Epidermal melanocyte (primary cell): ENCODE measurements around the gene PAK1.
"Not testable (repeated sequence)": the region's sequence is repeated elsewhere in the genome, so short reads cannot be mapped to it uniquely, and the experiment has no call there.

Experiments
- DNase-seq: peaks from one replicate; pipeline ENCODE4 v3.0.0; 2011; ENCODE audit warnings: low spot score; ENCODE audit not compliant: insufficient read length

The PAK1 gene

DNA sequence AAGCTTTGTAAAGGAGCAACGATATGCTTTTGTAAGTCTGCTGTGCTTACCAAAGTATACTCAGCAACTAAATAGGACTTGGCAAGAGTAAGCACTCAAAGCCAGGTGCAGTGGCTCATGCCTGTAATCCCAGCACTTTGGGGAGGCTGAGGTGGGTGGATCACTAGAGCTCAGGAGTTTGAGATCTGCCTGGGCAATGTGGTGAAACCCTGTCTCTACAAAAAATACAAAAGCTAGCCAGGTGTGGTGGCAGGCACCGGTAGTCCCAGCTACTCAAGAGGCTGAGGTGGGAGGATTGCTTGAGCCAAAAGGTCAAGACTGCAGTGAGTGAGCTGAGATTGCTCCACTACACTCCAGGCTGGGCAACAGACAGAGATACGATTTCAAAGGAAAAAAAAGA, 67.5 kb downstream of the PAK1 start:
- DNase-seq = no peak

DNA sequence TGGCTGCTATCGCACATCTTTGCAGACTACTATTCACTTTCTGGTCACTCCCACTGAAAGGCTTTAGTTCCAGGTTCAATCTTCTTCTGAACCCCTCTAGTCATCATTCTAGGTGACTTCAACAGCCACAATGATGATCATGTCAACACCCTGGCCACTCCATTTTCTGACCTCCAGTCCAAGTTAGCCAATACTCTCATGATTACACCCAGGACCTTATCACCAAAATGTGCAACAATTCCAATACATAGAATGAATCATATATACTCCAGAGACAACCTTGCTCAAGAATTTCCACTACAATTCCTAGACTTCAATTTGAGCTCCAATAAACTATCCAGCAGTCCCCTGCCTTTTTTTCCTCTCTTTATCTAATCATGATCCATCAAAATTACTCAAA, 70.7 kb downstream of the PAK1 start:
- no peak for DNase-seq

DNA sequence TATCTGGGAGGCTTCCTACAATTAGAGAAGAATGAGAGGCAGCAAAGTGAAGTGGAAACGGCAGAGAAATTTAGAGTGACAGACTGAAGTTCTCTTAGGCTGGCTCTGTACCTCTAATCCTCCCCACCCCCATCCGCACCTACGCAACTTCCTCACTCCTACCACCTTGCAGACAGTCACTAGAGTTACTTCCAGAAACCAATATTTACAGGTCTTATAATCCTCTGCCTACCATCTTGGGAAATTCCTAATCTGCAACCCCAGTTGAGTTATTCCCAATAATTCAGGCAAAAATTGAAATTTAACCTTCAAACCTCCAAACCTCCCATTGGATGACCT, 71.7 kb downstream of the PAK1 start:
- no peak for DNase-seq

DNA sequence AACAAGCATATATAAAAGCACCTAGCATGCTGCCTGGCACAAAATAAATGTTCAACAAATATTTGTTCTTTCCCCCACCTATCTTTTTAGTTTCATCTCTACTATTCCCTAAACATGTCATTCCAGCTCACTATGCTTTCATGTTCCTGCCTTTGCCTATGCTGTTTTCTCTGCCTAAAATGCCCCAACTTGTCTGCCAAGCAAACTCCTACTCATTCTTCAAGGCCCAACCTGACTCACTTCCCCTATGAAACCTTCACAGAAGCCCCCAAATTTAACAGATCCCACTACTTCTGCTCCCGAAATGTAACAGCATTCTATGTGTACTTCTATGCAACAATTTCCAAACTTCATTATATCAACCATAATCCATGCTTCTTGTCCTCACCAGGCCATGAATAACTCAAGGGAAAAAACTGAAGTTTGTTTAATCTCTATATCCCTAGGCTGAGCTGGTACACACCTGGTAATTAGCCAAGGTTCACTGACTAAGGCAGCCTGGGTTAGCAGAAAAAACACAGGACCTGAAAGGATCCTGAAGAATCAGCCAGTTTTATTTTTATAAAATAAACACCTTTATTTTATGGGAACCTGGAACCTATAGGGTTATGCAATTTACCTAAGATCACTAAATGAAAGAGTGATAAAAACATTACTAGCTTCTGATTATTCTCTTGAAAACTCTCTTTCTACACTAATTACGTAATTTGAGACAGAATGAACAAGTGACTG, 72.2 kb downstream of the PAK1 start:
- no peak for DNase-seq

DNA sequence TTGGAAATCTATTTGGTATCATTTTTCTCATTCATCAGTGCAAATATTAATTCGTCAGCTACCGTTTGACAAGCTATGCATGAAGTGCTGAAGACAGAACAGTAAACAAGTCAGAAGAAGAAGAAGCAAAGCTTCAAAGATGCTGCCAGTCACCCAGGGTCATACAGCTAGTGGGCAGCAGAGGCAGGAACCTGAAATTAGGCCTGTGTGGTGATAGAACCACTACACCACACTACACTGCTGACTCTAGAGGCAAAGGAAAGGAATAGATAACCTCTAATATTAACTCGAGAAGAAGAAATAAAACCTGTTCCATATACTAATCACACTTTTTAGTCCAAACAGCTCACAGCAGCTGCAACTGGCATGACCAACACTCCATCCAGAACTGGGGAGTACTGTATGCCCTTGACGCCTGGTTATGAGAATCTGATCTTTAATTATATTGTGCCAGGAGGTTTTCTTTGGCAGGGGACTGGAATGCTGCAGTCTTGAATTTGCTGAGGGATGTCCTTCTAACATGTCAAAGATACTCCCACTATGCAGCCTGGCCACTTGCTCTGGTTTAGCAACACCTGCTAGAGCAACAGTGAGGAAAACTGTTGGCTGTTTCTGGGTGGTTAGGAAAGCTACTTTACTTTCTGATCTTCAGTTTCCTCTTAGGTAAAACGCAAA, 73.0 kb downstream of the PAK1 start:
- no peak for DNase-seq

DNA sequence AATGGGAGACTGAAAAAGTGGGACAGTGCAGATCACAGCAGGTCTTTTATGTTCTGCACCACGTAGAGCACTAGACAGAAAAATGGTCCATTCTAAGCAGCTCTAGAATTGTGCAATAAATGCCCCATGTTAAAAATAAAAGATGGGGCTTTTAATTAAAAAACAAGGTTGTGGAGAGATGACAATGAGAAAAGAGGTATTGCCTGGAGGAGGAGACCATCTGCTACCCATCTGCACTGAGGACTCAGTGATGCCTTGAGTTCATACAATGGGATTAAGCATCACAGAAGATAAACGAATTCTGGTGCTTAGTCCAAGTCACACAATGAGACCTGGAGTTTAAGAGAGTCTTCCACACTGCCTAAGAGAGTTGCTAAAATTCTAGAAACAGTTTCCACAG, 73.6 kb downstream of the PAK1 start:
- DNase-seq = no peak

DNA sequence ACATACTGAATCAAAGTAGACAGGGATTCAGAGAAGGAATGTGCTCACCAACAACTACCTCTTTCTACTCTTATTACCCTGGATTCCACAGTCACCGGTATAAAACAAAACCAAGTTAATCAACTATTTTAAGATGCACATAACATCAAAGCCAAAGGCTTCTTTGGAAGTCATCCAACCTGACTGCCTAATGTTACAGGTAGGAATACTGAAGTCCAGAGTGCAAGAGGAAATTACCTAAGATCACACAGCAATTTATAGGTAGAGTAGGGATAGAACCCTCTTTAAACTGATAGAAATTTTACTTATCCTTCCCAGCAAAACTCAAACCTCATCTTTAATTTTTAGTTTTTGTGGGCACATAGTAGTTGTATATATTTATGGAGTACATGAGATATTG, 76.3 kb downstream of the PAK1 start:
- no peak for DNase-seq

DNA sequence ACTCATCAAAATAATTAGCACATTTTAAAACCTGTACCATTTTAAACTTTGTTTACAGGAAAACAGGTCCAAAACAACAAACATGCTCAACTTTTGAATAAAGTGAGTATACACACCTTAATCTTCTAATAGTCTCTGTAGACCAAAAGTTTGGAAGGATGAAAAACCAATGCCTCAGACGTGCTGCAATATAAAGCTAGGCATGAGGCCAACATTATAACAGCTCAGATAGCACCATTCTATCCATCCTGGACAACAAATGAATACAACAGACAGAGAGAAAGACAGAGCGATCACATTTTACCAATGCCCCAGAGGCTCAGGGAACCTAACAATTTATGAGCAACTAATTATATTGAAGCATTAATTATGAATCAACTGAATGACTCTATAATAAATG, 77.0 kb downstream of the PAK1 start:
- DNase-seq = no peak

DNA sequence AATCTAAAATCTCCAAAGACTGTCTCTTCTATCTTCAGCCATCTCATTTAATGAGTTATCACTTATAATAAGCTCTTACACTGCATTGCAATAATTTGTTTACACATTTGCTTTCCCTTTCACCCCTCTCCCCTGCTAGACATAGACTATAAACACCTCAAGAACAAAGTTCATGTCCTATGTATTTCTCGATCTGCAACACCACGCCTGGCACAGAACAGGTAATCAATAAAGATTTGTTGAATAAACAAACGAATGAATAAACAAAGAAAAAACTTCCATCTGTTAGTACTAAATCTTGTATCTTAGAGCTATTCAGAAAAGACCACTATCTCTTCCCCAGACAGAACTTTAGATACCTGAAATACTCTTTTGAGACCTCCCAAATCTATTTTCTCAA, 77.6 kb downstream of the PAK1 start:
- no peak for DNase-seq

DNA sequence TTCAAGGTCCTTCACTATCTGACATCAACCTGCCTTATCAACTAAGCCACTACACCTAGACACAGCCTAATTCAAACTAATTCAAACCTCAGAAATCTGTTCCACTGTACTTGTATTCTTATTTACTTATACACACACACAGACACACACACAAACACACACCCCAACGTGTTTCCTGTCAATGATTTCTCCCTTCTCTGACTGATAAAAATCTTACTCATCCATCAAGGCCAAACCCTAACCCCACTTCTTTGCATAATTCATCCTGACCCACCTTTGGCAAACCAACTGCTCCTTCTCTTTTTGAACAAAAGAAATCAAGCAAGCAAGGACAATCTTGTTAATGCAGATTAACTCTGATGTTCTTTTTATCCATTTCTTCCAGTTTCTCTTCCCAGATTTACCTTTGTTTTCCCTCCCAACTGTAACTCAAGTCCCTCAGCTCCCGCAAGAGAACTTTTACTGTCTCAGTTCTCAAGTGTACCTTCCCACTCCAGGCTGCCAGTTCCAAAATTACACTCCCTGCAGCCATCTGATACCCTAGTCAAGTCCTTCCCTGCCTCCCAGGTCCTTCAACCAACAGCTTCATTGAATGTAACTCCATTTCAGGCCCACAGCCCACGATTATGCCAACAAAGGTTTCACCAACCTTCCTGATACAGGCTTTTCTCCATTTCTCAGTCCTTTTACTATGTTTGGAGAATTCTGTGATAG, 78.3 kb downstream of the PAK1 start:
- no peak for DNase-seq

DNA sequence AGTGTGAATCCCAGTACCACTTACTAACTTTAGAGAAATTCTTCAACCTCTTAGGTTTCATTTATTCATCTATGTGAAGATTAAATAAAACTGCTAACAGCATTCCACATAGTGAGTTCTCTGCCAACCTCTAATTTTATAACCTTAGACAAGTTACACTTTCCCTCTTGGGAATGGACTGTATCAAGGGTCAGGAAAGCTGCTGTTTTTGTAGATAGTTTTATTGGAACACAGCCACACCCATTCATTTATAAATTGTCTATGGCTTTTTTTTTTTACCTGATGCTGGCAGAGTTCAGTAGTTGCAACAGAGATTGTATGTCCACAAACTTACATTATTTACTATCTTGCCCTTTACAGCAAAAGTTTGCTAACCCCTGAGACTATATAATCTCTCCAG, 81.1 kb downstream of the PAK1 start:
- no peak for DNase-seq

DNA sequence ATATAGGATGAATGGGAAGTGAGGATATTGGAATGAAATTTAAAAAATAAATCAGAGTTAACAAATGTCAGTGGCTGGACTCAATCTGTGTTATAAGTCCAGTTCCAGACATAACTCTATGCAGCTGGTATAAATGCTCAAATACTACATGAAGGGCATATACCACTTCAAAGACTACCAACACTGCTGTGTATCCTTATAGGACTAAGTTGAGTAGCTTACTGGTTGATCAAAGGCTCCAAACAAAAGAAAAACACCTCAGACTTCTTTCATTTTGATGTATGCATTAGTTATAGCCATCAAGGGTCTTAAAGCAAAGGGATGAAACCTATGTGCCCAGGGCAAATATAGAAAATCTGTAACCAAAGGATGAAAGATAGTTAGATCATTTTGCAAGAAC, 86.2 kb downstream of the PAK1 start:
- no peak for DNase-seq

DNA sequence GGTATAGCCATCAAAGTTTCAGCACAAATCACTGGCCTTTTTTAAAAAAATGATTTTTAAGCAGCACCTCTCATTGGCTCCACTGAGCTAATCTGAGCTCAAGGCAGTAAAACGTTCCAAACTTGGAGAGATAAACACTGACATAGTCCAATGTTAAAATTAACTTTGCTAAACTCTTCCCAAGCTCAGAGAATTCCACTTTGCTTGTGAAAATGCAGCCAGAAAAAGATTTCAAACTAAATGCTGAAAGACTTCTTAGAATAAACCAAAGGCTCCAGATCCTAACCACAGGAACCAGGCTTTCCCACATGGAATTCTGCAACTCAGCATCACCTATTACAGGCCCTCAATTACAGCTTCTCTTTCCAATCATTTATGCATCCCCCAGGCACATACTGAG, 87.7 kb downstream of the PAK1 start:
- DNase-seq = no peak

DNA sequence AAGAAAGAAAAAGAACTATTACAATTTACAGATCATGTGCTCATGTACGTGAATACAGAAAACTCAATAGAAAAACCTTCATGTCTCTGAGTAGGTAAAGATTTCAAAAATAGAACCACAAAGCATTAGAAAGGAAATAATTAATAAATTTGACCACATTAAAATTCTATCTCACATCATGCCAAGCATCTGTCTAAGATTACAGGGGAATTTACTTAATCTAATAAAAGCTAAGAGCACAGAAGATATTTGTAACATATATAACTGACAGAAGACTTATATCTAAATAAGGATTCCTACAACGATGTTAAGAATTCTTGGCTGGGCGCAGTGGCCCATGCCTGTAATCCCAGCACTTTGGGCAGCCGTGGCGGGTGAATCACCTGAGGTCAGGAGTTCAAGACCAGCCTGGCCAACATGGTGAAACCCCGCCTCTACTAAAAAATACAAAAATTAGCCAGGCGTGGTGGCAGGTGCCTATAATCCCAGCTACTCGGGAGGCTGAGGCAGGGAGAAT, 88.6 kb downstream of the PAK1 start:
- not testable (repeated sequence) for DNase-seq

DNA sequence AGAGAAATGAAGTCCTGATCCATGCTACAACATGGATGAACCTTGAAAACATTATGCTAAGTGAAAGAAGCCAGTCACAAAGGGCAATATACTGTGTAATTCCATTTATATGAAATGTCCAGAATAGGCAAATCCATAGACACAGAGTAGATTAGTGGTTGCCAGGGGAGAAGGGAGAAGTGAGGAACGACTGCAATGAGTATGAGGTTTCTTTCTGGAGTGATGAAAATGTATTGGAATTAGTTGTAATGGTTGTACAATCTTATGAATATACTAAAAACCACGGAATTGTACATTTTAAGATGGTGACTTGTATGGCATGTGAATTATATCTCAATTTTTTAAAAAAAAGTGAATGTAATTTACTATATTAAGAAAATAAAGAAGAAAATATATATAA, 89.3 kb downstream of the PAK1 start:
- no peak for DNase-seq

DNA sequence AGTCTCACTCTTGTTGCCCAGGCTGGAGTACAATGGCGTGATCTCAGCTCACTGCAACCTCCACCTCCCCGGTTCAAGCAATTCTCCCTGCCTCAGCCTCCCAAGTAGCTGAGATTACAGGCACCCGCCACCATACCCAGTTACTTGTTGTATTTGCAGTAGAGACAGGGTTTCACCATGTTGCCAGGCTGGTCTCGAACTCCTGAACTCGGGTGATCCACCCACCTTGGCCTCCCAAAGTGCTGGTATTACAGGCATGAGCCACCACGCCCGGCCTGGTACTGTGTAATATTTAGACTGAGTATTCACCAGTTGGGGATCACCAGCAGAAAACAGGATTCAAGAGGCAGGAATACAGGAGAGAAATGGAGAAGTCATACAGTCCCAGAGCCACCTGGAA, 90.5 kb downstream of the PAK1 start:
- not testable (repeated sequence) for DNase-seq

DNA sequence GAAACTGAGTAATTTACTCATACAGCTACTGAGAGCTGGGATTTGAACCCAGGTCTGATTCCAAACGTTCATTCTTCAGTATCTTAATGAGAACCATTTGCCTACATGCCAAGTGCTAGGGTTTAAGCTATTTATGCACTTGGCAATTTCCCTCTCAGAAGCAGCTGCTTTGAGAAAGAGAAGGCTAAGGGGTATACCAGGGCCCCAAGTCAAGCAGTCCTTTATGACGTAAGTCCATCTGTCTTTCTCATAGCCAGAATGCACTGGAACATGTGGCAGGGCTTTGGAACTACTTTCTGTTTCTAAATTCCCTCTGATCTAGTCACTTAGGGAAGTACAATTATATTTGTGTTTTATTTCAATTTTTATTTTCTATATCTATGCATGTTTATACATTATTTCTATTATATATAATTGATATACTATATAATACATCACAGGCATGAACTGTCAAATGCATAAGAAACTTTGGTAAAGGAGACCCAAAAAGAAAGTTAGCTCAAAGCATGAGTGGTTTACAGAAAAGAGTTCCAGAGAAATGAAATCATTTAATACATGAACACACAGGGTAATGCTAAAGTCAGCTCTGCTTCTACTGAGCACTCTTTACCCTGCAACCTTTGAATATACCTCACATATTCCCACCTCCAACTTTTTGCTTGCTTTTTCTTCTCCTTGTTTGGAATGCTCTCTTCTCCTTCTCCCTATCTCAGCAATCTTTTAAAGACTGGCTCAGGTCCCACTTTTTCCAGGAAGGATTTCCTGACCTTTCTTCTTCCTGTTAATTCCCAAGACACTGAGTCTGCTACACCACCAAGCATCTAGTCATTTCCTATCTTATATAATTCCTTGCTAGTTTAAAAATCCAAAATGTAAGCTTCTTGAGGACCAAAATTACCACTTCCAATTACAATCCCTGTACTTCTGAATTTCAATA, 91.9 kb downstream of the PAK1 start:
- DNase-seq = peak; percentile 44

DNA sequence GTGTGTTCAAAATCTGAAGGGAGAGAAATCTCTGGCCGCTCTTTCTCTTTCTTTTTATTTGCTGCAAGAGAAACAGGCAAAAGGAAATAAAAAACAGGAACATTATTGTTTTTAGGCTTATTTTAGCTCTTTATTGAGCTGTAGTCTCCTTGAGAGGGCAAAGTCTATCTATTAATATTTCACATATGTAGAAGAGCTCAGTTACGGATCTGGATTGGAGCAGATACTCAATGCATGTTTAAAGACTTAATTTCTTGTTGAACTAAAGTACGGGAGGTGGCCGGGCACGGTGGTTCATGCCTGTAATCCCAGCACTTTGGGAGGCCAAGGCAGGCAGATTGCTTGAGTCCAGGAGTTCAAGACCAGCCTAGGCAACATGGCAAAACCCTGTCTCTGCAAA, 94.0 kb downstream of the PAK1 start:
- no peak for DNase-seq

DNA sequence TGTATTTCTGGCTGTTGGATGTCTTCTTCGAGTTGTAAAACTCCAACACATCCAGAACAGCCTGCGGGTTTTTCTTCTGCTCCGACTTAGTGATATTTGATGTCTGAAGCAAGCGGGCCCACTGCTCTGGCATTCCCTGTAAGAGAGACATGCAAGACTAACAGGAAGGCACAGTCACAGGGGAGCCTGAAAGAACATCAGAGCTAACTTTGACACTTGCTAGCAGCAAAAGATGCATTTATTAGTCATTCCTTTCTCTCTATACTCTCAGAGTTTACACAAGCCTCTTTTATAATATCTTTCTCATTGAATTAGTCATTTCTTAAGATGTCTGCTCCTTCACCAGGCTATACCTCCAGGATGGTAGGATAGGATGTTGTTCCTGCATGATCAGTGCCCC, 94.6 kb downstream of the PAK1 start:
- DNase-seq = no peak

DNA sequence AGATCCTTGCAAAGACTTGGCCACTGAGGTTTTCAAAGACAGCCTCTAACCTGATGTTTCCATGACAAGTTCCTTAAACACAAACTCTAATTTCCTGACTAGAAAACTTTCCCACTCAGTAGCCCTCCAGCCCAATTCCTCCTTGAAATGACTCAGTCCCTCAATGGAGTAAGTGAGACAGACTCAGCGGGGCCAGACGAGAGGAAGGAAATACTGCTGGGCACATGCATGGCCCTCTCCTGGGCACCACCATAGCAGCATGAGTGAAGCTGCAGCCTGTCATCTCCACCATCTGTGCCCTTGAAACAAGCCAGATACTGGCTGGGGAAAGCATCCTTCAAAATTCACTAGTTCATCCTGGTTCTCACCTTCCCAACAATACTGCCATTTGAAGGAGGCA, 96.2 kb downstream of the PAK1 start:
- no peak for DNase-seq

DNA sequence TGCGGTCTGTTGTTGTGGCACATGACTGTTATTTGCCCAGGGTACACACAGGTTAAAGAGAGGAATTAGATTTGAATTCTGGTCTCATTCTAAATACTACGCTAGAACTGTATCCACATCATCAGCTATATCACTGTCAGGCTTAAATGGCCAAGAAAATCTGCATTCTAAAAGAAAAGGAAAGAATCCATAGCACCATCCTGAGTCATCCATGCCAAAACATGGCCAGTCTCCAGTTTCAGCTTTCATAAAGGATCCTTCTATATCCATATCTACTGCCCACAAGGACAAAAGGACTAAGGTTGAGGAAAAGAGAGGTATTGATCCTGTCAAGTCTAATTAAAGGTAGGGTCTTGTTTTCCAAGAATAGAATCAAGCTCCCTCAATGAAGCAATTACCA, 98.8 kb downstream of the PAK1 start:
- no peak for DNase-seq
